GM12878 (cell line): ENCODE measurements around the gene ABHD17C. TPM values are rescaled to one million over a fixed set of nuclear protein-coding genes. Genes with fewer than 3 reads are reported as not detected.

Experiments
- ATAC-seq: fragments of 200-7000 bp; cut with Tn5 transposase; 3 replicates; pipeline ENCODE4 v1.9.1; 2020; ENCODE audit warnings: mild to moderate bottlenecking, moderate library complexity
- BruUV-seq: library from RNA; stranded (reverse); fragments of 400-500 nt; replicated peaks from 2 replicates; lab custom pipeline; 2021; lab: Mats Ljungman, UMichigan
- CTCF ChIA-PET: fragments of 300-600 bp; sonication (Branson Sonifier 250); formaldehyde crosslinking; extraction: SDS; loops from one replicate; lab custom pipeline; 2021; ENCODE audit warnings: inconsistent platforms; lab: Yijun Ruan, JAX
- POLR2A ChIA-PET: fragments of 350-600 bp; formaldehyde crosslinking; extraction: SDS; loops from one replicate; lab custom pipeline; 2021; ENCODE audit warnings: inconsistent platforms; lab: Charles Lee
- RAD21 ChIA-PET: fragments of 300-600 bp; sonication (Branson Sonifier 250); formaldehyde crosslinking; loops from one replicate; lab custom pipeline; 2023; ENCODE audit warnings: antibody characterized with exemption; ENCODE audit not compliant: unreplicated experiment; lab: Charles Lee
- SMC1A ChIA-PET: fragments of 300-600 bp; sonication (Branson Sonifier 250); formaldehyde crosslinking; loops from one replicate; lab custom pipeline; 2023; ENCODE audit not compliant: unreplicated experiment, uncharacterized antibody; lab: Charles Lee
- DNase-seq: peaks from one replicate; pipeline ENCODE4 v3.0.0-alpha.2; 2011; ENCODE audit warnings: low read depth, low spot score
- FAIRE-seq: peaks from 3 replicates; lab custom pipeline; 2011; peaks lifted over from hg19 to GRCh38; lab: Jason Lieb, UNC
- H2AFZ ChIP-seq: 2 replicates; pipeline ENCODE4 v1.6.0; 2011; ENCODE audit warnings: low read depth, low read length, control low read depth; ENCODE audit not compliant: control insufficient read depth
- H3K27ac ChIP-seq: 2 replicates; pipeline ENCODE4 v1.5.1; 2011; ENCODE audit warnings: control low read depth; ENCODE audit not compliant: control insufficient read depth, insufficient read depth
- H3K27me3 ChIP-seq, 2 experiments: replicated peaks in 1 of 2; 2 replicates each; pipeline versions ENCODE4 v1.6.0 to v1.6.1; 2011; ENCODE audit warnings: low read length in 1 of 2; ENCODE audit not compliant: control insufficient read depth in 2 of 2, insufficient read depth in 2 of 2
- H3K36me3 ChIP-seq, 2 experiments: 2 replicates each; pipeline ENCODE4 v1.5.1; 2011; ENCODE audit warnings: low read length in 1 of 2; ENCODE audit not compliant: control insufficient read depth in 2 of 2, insufficient read depth in 2 of 2
- H3K4me1 ChIP-seq: 2 replicates; pipeline ENCODE4 v1.6.1; 2011; ENCODE audit warnings: mild to moderate bottlenecking, low read length, moderate library complexity, mixed read lengths; ENCODE audit not compliant: control insufficient read depth, insufficient read depth
- H3K4me2 ChIP-seq: 2 replicates; pipeline ENCODE4 v1.6.0; 2011; ENCODE audit warnings: control low read depth; ENCODE audit not compliant: control insufficient read depth, insufficient read depth
- H3K4me3 ChIP-seq: fragments of 200-600 bp; sonication (generic); 2 replicates; pipeline ENCODE4 v1.5.1; 2016
- H3K79me2 ChIP-seq: 2 replicates; pipeline ENCODE4 v1.6.0; 2011; ENCODE audit warnings: low read length; ENCODE audit not compliant: control insufficient read depth, insufficient read depth
- H3K9ac ChIP-seq: 2 replicates; pipeline ENCODE4 v1.8.0; 2011; ENCODE audit warnings: low read length, control low read depth, mixed read lengths; ENCODE audit not compliant: control insufficient read depth, insufficient read depth
- H3K9me3 ChIP-seq: replicated peaks from 3 replicates; pipeline ENCODE4 v1.5.1; 2011; ENCODE audit warnings: mild to moderate bottlenecking, low read length; ENCODE audit not compliant: control insufficient read depth, insufficient read depth
- H4K20me1 ChIP-seq: 2 replicates; pipeline ENCODE4 v1.6.0; 2011; ENCODE audit not compliant: control insufficient read depth, insufficient read depth
- BCL11A ChIP-seq: IDR thresholded peaks from 2 replicates; pipeline ENCODE4 v1.6.1; 2011; ENCODE audit warnings: low read depth, low read length
- BMI1 ChIP-seq: fragments of 450-650 bp; IDR thresholded peaks from 2 replicates; pipeline ENCODE4 v1.6.1; 2016; ENCODE audit warnings: mild to moderate bottlenecking, moderate library complexity, borderline replicate concordance
- EGR1 ChIP-seq, 2 experiments: IDR thresholded peaks; 1 replicate in 1 of 2; 2 replicates in 1 of 2; pipeline ENCODE4 v1.6.1; 2011 to 2012; ENCODE audit warnings: low read depth in 2 of 2, low read length in 2 of 2, borderline replicate concordance in 1 of 2, mild to moderate bottlenecking in 1 of 2, moderate library complexity in 1 of 2
- EZH2 ChIP-seq: IDR thresholded peaks from 2 replicates; pipeline ENCODE4 v1.6.1; 2012; ENCODE audit warnings: low read depth, mild to moderate bottlenecking, control low read depth, inconsistent platforms, low read length, borderline replicate concordance; ENCODE audit not compliant: control insufficient read depth
- FOXK2 ChIP-seq: fragments of 450-650 bp; IDR thresholded peaks from 2 replicates; pipeline ENCODE4 v1.6.1; 2017; ENCODE audit warnings: mild to moderate bottlenecking, moderate library complexity
- HDAC2 ChIP-seq: fragments of 200-600 bp; sonication (generic); IDR thresholded peaks from 2 replicates; pipeline ENCODE4 v1.6.1; 2017
- KLF5 ChIP-seq: fragments of 450-650 bp; IDR thresholded peaks from 2 replicates; pipeline ENCODE4 v1.6.1; 2014; ENCODE audit warnings: mild to moderate bottlenecking; ENCODE audit not compliant: partially characterized antibody
- MYB ChIP-seq: fragments of 150-350 bp; IDR thresholded peaks from 2 replicates; pipeline ENCODE4 v1.6.1; 2014; ENCODE audit warnings: mild to moderate bottlenecking, low read depth, low read length, borderline replicate concordance
- NFYA ChIP-seq: IDR thresholded peaks from 2 replicates; pipeline ENCODE4 v1.6.1; 2011; ENCODE audit warnings: low read depth, mild to moderate bottlenecking, low read length, improper control_type of control experiment, borderline replicate concordance
- PAX8 ChIP-seq: fragments of 450-650 bp; IDR thresholded peaks from 2 replicates; pipeline ENCODE4 v1.6.1; 2017; ENCODE audit warnings: mild to moderate bottlenecking, moderate library complexity
- SMAD1 ChIP-seq: fragments of 450-650 bp; IDR thresholded peaks from 2 replicates; pipeline ENCODE4 v1.6.1; 2018; ENCODE audit warnings: mild to moderate bottlenecking, low read depth; ENCODE audit not compliant: partially characterized antibody
- SMAD5 ChIP-seq: IDR thresholded peaks from 2 replicates; pipeline ENCODE4 v1.6.1; 2016; ENCODE audit warnings: antibody characterized with exemption, low read depth
- SREBF2 ChIP-seq: IDR thresholded peaks from 2 replicates; pipeline ENCODE4 v1.6.1; 2012; ENCODE audit warnings: mild to moderate bottlenecking, low read length
- WRNIP1 ChIP-seq: IDR thresholded peaks from 2 replicates; pipeline ENCODE4 v1.6.1; 2011; ENCODE audit warnings: low read depth, low read length, improper control_type of control experiment, borderline replicate concordance
- ZNF274 ChIP-seq: IDR thresholded peaks from one replicate; pipeline ENCODE4 v1.8.0; 2011; ENCODE audit not compliant: insufficient read length, insufficient read depth
- ZZZ3 ChIP-seq: IDR thresholded peaks from 2 replicates; pipeline ENCODE4 v1.6.1; 2011; ENCODE audit warnings: low read depth; ENCODE audit not compliant: control insufficient read depth, insufficient read length
- WGBS: methylation state at CpG from one replicate; pipeline ENCODE4 v1.1.6; 2016; ENCODE audit warnings: low lambda C conversion rate; ENCODE audit not compliant: insufficient replicate concordance, insufficient coverage; ENCODE audit errors: missing lambda C conversion rate; 5-methylcytosine and 5-hydroxymethylcytosine counted together
- in situ Hi-C: fragments of 300-500 bp; cut with MboI; formaldehyde crosslinking; loops from 9 replicates; pipeline ENCODE4 v1.14.3; 2018; ENCODE audit warnings: mixed read lengths
- intact Hi-C: fragments of 100-400 bp; cut with micrococcal nuclease; formaldehyde crosslinking; loops from one replicate; pipeline ENCODE4 v1.14.2; 2022; ENCODE audit not compliant: unreplicated experiment
- polyA plus RNA-seq, 11 experiments: library from polyadenylated mRNA; depleted of rRNA in 4 of 11; unstranded in 6 of 11; stranded (reverse) in 5 of 11; fragments of >200 nt; fragmentation: Nextera tagmentation in 4 of 11; fragmentation: Illumina TruSeq in 1 of 11; extraction: Ambion mirVana in 4 of 11; extraction: Trizol in 1 of 11; gene quantifications; 1 replicate in 1 of 11; 2 replicates in 10 of 11; pipeline versions ENCODE4 v1.2.1 to v1.2.3, GENCODE V29; 2011 to 2016; ENCODE audit warnings: inconsistent platforms in 2 of 11, missing spikeins in 2 of 11, low read depth in 1 of 11
- total RNA-seq, 4 experiments: library from RNA; depleted of rRNA in 3 of 4; stranded (reverse); fragments of >200 nt in 3 of 4; fragmentation: Illumina TruSeq in 1 of 4; extraction: Trizol in 1 of 4; gene quantifications; 2 replicates each; pipeline versions ENCODE4 v1.2.1 to v1.2.3, GENCODE V29; 2013 to 2021
- TF ChIP-seq, protein P1 (sequence below): IDR thresholded peaks from 2 replicates; pipeline ENCODE4 v1.6.1; 2012; ENCODE audit warnings: low read length, inconsistent platforms
- TF ChIP-seq, protein P2 (sequence below): IDR thresholded peaks from 2 replicates; pipeline ENCODE4 v1.6.1; 2011; ENCODE audit warnings: mild to moderate bottlenecking, low read depth, low read length, moderate library complexity; ENCODE audit not compliant: insufficient replicate concordance

Gene ABHD17C
- total and polyA plus RNA-seq, 10 of the 15 experiments (the other 5 are each of a cell fraction or from before 2014, with no cell fraction given) = 0.92 to 11.4 (median 5.5) TPM

DNA sequence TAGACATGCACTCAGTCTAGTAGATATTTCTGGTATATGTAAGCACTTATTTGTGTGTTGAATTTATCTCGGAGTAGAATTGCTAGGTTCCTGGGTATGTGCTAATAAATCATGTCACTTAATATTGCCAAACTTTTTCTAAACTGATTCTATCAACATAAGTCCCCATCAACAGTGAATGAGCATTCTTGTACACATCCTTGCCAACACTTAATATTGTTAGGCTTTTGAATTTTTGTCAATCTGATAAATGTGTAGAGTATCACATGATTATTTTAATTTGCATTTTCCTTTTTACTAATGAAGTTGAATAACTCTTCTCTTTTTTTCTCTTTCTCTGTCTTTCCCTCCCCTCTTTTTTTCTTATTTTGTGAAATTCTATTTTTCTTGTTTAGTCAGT lies 50.8 kb downstream of the ABHD17C start:
- H3K4me3 ChIP-seq = no peak overlapping the region
- TF ChIP-seq EZH2 (no peak), SMAD1 (no peak), NFYA (no peak), HDAC2 (no peak), ZZZ3 (no peak), ZNF274 (no peak), EGR1 (IDR thresholded peaks at IDR 0.05; ENCODE audit: borderline replicate concordance in 1 of 2, low read depth in 2 of 2, low read length in 2 of 2) (no peak), BMI1 (no peak), BCL11A (no peak), WRNIP1 (no peak), FOXK2 (no peak), SMAD5 (no peak), MYB (no peak), KLF5 (no peak), PAX8 (no peak), SREBF2 (no peak)
- TF ChIP-seq, protein P1, sequence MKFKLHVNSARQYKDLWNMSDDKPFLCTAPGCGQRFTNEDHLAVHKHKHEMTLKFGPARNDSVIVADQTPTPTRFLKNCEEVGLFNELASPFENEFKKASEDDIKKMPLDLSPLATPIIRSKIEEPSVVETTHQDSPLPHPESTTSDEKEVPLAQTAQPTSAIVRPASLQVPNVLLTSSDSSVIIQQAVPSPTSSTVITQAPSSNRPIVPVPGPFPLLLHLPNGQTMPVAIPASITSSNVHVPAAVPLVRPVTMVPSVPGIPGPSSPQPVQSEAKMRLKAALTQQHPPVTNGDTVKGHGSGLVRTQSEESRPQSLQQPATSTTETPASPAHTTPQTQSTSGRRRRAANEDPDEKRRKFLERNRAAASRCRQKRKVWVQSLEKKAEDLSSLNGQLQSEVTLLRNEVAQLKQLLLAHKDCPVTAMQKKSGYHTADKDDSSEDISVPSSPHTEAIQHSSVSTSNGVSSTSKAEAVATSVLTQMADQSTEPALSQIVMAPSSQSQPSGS = no peak
- TF ChIP-seq, protein P2, sequence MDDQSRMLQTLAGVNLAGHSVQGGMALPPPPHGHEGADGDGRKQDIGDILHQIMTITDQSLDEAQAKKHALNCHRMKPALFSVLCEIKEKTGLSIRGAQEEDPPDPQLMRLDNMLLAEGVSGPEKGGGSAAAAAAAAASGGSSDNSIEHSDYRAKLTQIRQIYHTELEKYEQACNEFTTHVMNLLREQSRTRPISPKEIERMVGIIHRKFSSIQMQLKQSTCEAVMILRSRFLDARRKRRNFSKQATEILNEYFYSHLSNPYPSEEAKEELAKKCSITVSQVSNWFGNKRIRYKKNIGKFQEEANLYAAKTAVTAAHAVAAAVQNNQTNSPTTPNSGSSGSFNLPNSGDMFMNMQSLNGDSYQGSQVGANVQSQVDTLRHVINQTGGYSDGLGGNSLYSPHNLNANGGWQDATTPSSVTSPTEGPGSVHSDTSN = no peak
- TF ChIP-seq, all 136 proteins: peak for 0
- RAD21 ChIA-PET = no interaction called here
- Histone ChIP-seq H3K27ac (no peak overlapping the region), H3K9ac (no peak overlapping the region), H3K4me2 (no peak overlapping the region), H3K79me2 (no peaks in the 10 kb centered on the region), H3K9me3 (peaks cover 2% of the 10 kb centered on the region; the same call in 1 of the 3 replicates), H2AFZ (no peak overlapping the region), H3K27me3 (no peaks in the 10 kb centered on the region), H4K20me1 (no peaks in the 10 kb centered on the region), H3K4me1 (no peaks in the 10 kb centered on the region), H3K36me3 (no peaks in the 10 kb centered on the region)
- BruUV-seq = no TSS peak
- SMC1A ChIA-PET = no interaction called here
- in situ Hi-C loops (no loop called here), intact Hi-C loops (no loop called here)
- POLR2A ChIA-PET = no interaction called here
- WGBS = 38% methylated on average over 1 of the region's 1 CpG
- CTCF ChIA-PET = interaction anchor here (1.4 kb wide), 1 partner anchor 30 kb away, joined by 3 read pairs; no protein-coding TSS in a partner anchor
- DNase-seq (no peak), ATAC-seq (no peak), FAIRE-seq (no peak)
